Measurements from ENCODE around the gene PLPP3. TPM values are rescaled to one million over a fixed set of nuclear protein-coding genes. Genes with fewer than 3 reads are reported as not detected.

PLPP3 gene
- total and polyA plus RNA-seq, 2 donors (not counting 1 experiment from before 2014, with no cell fraction given), result 343 to 465 TPM

GRCh38 chr1:56483104-56483503 is 96.3 kb downstream of the PLPP3 start:
- Histone ChIP-seq H4K20me1 (ENCODE audit: control insufficient read depth, extremely low read depth, insufficient read depth, low read length) (no peaks in the 10 kb centered on the region), H3K4me2 (ENCODE audit: extremely low read depth, insufficient read depth, low read length) (no peak overlapping the region), H3K27me3 (ENCODE audit: control insufficient read depth, insufficient read depth, low read length) (no peaks in the 10 kb centered on the region), H3K9me3 (ENCODE audit: control insufficient read depth, insufficient read depth, low read depth, low read length) (no peaks in the 10 kb centered on the region), H3K79me2 (ENCODE audit: control insufficient read depth, insufficient read depth, low read length) (no peaks in the 10 kb centered on the region), H3K9ac (ENCODE audit: insufficient read depth, low read length) (no peak overlapping the region), H3K4me3 (replicated peaks in 1 of 4; ENCODE audit: control extremely low read depth in 1 of 4, insufficient read depth in 1 of 4, low read depth in 3 of 4, low read length in 4 of 4) (no peak overlapping the region), H2AFZ (ENCODE audit: low read length) (no peak overlapping the region), H3K36me3 (ENCODE audit: control insufficient read depth, insufficient read depth, low read length) (no peaks in the 10 kb centered on the region), H3K27ac (ENCODE audit: insufficient read depth, low read length) (no peak overlapping the region), H3K4me1 (ENCODE audit: control insufficient read depth, extremely low read depth, insufficient read depth, low read length) (no peaks in the 10 kb centered on the region)
- TF ChIP-seq EZH2 (IDR thresholded peaks at IDR 0.05; ENCODE audit: low read length, missing control alignments), result no peak
- no peak for TF ChIP-seq CTCF (conservative IDR thresholded peaks at IDR 0.05 in 1 of 2, IDR thresholded peaks at IDR 0.05 in 1 of 2; ENCODE audit: low read depth in 1 of 2, low read length in 2 of 2)
- no peak for DNase-seq (ENCODE audit: low read depth in 2 of 2)

GRCh38 chr1:56482486-56482885 is 96.9 kb downstream of the PLPP3 start:
- Histone ChIP-seq H3K4me1 (ENCODE audit: control insufficient read depth, extremely low read depth, insufficient read depth, low read length) (no peaks in the 10 kb centered on the region), H3K27me3 (ENCODE audit: control insufficient read depth, insufficient read depth, low read length) (no peaks in the 10 kb centered on the region), H3K27ac (ENCODE audit: insufficient read depth, low read length) (no peak overlapping the region), H3K4me3 (replicated peaks in 1 of 4; ENCODE audit: control extremely low read depth in 1 of 4, insufficient read depth in 1 of 4, low read depth in 3 of 4, low read length in 4 of 4) (no peak overlapping the region), H3K79me2 (ENCODE audit: control insufficient read depth, insufficient read depth, low read length) (no peaks in the 10 kb centered on the region), H3K36me3 (ENCODE audit: control insufficient read depth, insufficient read depth, low read length) (no peaks in the 10 kb centered on the region), H3K4me2 (ENCODE audit: extremely low read depth, insufficient read depth, low read length) (no peak overlapping the region), H4K20me1 (ENCODE audit: control insufficient read depth, extremely low read depth, insufficient read depth, low read length) (no peaks in the 10 kb centered on the region), H3K9ac (ENCODE audit: insufficient read depth, low read length) (no peak overlapping the region), H3K9me3 (ENCODE audit: control insufficient read depth, insufficient read depth, low read depth, low read length) (no peaks in the 10 kb centered on the region), H2AFZ (ENCODE audit: low read length) (no peak overlapping the region)
- DNase-seq (ENCODE audit: low read depth in 2 of 2), result no peak
- TF ChIP-seq CTCF (conservative IDR thresholded peaks at IDR 0.05 in 1 of 2, IDR thresholded peaks at IDR 0.05 in 1 of 2; ENCODE audit: low read depth in 1 of 2, low read length in 2 of 2), result no peak
- TF ChIP-seq EZH2 (IDR thresholded peaks at IDR 0.05; ENCODE audit: low read length, missing control alignments), result no peak

- Histone ChIP-seq H3K27ac (ENCODE audit: insufficient read depth, low read length) (no peak overlapping the region), H3K9ac (ENCODE audit: insufficient read depth, low read length) (no peak overlapping the region), H3K4me3 (replicated peaks in 1 of 4; ENCODE audit: control extremely low read depth in 1 of 4, insufficient read depth in 1 of 4, low read depth in 3 of 4, low read length in 4 of 4) (no peak overlapping the region), H3K79me2 (ENCODE audit: control insufficient read depth, insufficient read depth, low read length) (no peaks in the 10 kb centered on the region), H3K36me3 (ENCODE audit: control insufficient read depth, insufficient read depth, low read length) (no peaks in the 10 kb centered on the region), H3K9me3 (ENCODE audit: control insufficient read depth, insufficient read depth, low read depth, low read length) (no peaks in the 10 kb centered on the region), H4K20me1 (ENCODE audit: control insufficient read depth, extremely low read depth, insufficient read depth, low read length) (no peaks in the 10 kb centered on the region), H3K4me1 (ENCODE audit: control insufficient read depth, extremely low read depth, insufficient read depth, low read length) (peaks cover 4% of the 10 kb centered on the region), H3K27me3 (ENCODE audit: control insufficient read depth, insufficient read depth, low read length) (no peaks in the 10 kb centered on the region), H2AFZ (ENCODE audit: low read length) (no peak overlapping the region), H3K4me2 (ENCODE audit: extremely low read depth, insufficient read depth, low read length) (no peak overlapping the region)
- DNase-seq (ENCODE audit: low read depth in 2 of 2), result no peak
- TF ChIP-seq CTCF (conservative IDR thresholded peaks at IDR 0.05 in 1 of 2, IDR thresholded peaks at IDR 0.05 in 1 of 2; ENCODE audit: low read depth in 1 of 2, low read length in 2 of 2), result no peak
- TF ChIP-seq EZH2 (IDR thresholded peaks at IDR 0.05; ENCODE audit: low read length, missing control alignments), result no peak
These were observed 98.1 kb downstream of the PLPP3 start for GRCh38 chr1:56481140-56481694.

Data from fibroblast of lung (primary cell).